Measurements from ENCODE around the gene PIGO. TPM values are rescaled to one million over a fixed set of nuclear protein-coding genes. Genes with fewer than 3 reads are reported as not detected.

PIGO gene
- total and polyA plus RNA-seq, 2 of the 4 experiments (the other 2 are of a cell fraction): 9.3 to 18.2 TPM

GRCh38 chr9:35048511-35048910 lies 47.9 kb downstream of the PIGO start:
- ATAC-seq (ENCODE audit: low read depth) (no peak), DNase-seq (no peak)
- no peak overlapping the region for H3K4ac ChIP-seq (ENCODE audit: low read depth, low read length)
- in situ Hi-C loops (cut with MboI; ENCODE audit: low sequenced_read_pairs): no loop called here
- H3K18ac ChIP-seq (ENCODE audit: low read depth, low read length): no peak overlapping the region
- H2BK15ac ChIP-seq (ENCODE audit: low read depth, low read length): no peak overlapping the region
- no peak overlapping the region for H2AK9ac ChIP-seq (replicated peaks; ENCODE audit: low read depth, low read length, poor library complexity)
- no peaks in the 10 kb centered on the region for H3K27me3 ChIP-seq (ENCODE audit: control insufficient read depth, insufficient read depth, low read length)
- H3K4me1 ChIP-seq (ENCODE audit: control insufficient read depth, insufficient read depth, low read length): peaks cover 6% of the 10 kb centered on the region
- dilution Hi-C loops (cut with HindIII; ENCODE audit: low sequenced_read_pairs, unreplicated experiment): no loop called here
- H3K9me1 ChIP-seq (ENCODE audit: insufficient read depth, low read length): peaks cover 7% of the 10 kb centered on the region; the same call in 1 of the 2 replicates
- H2BK20ac ChIP-seq (ENCODE audit: low read depth, low read length): no peak overlapping the region
- H3K36me3 ChIP-seq (ENCODE audit: control insufficient read depth, insufficient read depth, low read length): peaks cover 27% of the 10 kb centered on the region
- H2AK5ac ChIP-seq (ENCODE audit: low read depth, low read length): no peak overlapping the region
- CTCF ChIA-PET: no interaction called here
- TF ChIP-seq SMC3 (IDR thresholded peaks at IDR 0.05; ENCODE audit: low read depth, low read length) (no peak), RAD21 (IDR thresholded peaks at IDR 0.05; ENCODE audit: low read length) (no peak), FOS (IDR thresholded peaks at IDR 0.05; ENCODE audit: low read depth, low read length) (no peak)
- no peak overlapping the region for H3K4me2 ChIP-seq (ENCODE audit: low read depth, low read length)
- H3K9me3 ChIP-seq (ENCODE audit: control insufficient read depth, insufficient read depth, low read length): no peaks in the 10 kb centered on the region
- H3K9ac ChIP-seq (ENCODE audit: low read depth, low read length): no peak overlapping the region
- no peak overlapping the region for H2BK120ac ChIP-seq (ENCODE audit: low read depth, low read length)
- no peak overlapping the region for H4K5ac ChIP-seq (ENCODE audit: low read depth, low read length)
- BruUV-seq (replicated peaks): no TSS peak
- POLR2A ChIA-PET (ENCODE audit: unreplicated experiment): no interaction called here
- H3K23ac ChIP-seq (ENCODE audit: low read depth, low read length): no peak overlapping the region
- 0 out of 2 replicates have a peak, but pooled peaks cover under 1% of the 10 kb centered on the region for H4K20me1 ChIP-seq (ENCODE audit: insufficient read depth, low read length)
- H3K79me1 ChIP-seq (ENCODE audit: low read depth in 1 of 2, low read length in 2 of 2): peaks cover 9 to 23% of the 10 kb centered on the region in 2 experiments
- no peak overlapping the region for H3K56ac ChIP-seq (ENCODE audit: extremely low read depth, insufficient read depth, low read length)
- no peak overlapping the region for H4K91ac ChIP-seq (ENCODE audit: insufficient read depth, low read depth, low read length)
- no peak overlapping the region for H3K4me3 ChIP-seq (ENCODE audit: insufficient read depth, low read depth, low read length)
- intact Hi-C loops (cut with micrococcal nuclease): no loop called here
- no peak overlapping the region for H2BK5ac ChIP-seq (ENCODE audit: low read depth, low read length, poor library complexity, severe bottlenecking)
- no peak overlapping the region for H3K14ac ChIP-seq (replicated peaks; ENCODE audit: low read depth, low read length)
- WGBS, 2 experiments (ENCODE audit: extremely low coverage in 2 of 2, insufficient read length in 1 of 2): 100% methylated on average over 1 to 2 of the region's 6 CpGs
- no peak overlapping the region for H3K27ac ChIP-seq (ENCODE audit: insufficient read depth, low read length)
- no peak overlapping the region for H4K8ac ChIP-seq (ENCODE audit: low read depth in 2 of 2, low read length in 2 of 2)
- no peak overlapping the region for H2AFZ ChIP-seq (replicated peaks; ENCODE audit: low read length, poor library complexity)
